Measurements from ENCODE around the gene SCN2A.

DNA sequence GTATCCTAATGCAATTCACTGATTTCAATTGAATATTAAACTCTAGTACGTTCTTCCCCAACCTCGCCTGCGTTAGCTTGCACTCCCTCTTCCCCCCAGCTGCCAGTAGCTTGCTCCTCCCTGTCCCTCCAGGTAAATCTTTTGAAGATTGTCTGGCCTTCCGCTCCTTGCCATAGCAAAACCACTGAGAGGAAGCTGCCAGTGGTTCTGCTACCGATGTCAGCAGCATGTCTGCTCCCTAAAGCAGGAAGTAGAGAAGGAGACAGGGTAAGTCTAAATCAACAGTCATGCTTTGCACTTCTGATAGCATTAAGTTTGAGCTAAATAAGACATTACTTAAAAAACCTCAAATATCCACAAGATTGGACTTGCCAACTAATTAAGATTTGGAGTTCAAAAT is 89.1 kb downstream of the SCN2A start:
- TF ChIP-seq ELF4 (IDR thresholded peaks at IDR 0.05) (no peak), CTBP1 (IDR thresholded peaks at IDR 0.05; ENCODE audit: borderline replicate concordance) (no peak), ZNF384 (IDR thresholded peaks at IDR 0.05) (no peak), NFRKB (IDR thresholded peaks at IDR 0.05) (no peak), FOXM1 (IDR thresholded peaks at IDR 0.05; ENCODE audit: borderline replicate concordance) (no peak), SP1 (IDR thresholded peaks at IDR 0.05) (no peak), TARDBP (IDR thresholded peaks at IDR 0.05) (no peak), BHLHE40 (IDR thresholded peaks at IDR 0.05; ENCODE audit: borderline replicate concordance) (no peak), HDGF (IDR thresholded peaks at IDR 0.05; ENCODE audit: borderline replicate concordance) (no peak), FOXA1 (IDR thresholded peaks at IDR 0.05) (no peak), L3MBTL2 (conservative IDR thresholded peaks at IDR 0.05) (no peak)
- TF ChIP-seq, protein P1, sequence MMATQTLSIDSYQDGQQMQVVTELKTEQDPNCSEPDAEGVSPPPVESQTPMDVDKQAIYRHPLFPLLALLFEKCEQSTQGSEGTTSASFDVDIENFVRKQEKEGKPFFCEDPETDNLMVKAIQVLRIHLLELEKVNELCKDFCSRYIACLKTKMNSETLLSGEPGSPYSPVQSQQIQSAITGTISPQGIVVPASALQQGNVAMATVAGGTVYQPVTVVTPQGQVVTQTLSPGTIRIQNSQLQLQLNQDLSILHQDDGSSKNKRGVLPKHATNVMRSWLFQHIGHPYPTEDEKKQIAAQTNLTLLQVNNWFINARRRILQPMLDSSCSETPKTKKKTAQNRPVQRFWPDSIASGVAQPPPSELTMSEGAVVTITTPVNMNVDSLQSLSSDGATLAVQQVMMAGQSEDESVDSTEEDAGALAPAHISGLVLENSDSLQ (IDR thresholded peaks at IDR 0.05), result no peak
